GM21717 (cell line): ENCODE data around the gene SLFNL1.

ENCODE experiments used
- ATAC-seq: cut with Tn5 transposase; IDR thresholded peaks from one replicate; pipeline ENCODE4 v1.9.1; 2021; ENCODE audit warnings: mild to moderate bottlenecking, moderate library complexity; ENCODE audit not compliant: unreplicated experiment

Gene SLFNL1

DNA sequence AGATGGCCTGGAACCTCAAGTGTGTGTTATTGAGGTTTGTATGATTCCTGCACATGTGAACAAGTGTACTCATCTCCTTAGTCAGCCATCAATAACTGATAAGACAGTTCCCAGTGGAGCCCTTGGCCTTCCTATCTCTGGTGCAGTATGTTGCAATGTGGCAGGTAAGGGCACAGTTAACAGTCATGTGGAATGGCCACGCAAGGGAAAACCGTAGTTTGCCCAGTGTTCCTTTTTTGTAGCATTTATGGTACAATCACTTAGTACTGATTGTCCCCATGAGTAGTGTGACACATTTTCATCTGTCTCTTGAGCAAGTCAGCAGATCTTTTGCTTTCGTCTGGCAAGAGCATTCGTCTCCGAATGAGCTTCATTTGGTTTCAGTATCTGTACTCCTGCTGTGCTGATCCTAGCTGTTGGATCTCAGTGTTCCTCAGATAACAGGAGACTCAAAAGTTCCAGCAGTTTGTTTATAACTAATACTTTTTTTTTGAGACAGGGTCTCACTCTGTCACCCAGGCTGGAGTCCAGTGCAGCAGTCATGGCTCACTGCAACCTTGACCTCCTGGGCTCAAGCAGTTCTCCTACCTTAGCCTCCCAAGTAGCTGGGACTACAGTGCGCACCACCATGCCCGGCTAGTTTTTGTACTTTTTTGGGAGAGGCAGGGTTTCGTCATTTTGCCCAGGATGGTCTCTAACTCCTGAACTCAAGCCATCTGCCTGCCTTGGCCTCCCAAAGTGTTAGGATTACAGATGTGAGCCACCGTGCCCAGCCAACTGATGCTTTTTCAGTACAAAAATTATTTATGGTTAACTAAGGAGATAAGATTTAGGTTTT lies 33.9 kb downstream of the SLFNL1 start:
- no peak for ATAC-seq

- ATAC-seq = no peak
Observed at GRCh38 chr1:40986956-40987355, 34.6 kb downstream of the SLFNL1 start.

DNA sequence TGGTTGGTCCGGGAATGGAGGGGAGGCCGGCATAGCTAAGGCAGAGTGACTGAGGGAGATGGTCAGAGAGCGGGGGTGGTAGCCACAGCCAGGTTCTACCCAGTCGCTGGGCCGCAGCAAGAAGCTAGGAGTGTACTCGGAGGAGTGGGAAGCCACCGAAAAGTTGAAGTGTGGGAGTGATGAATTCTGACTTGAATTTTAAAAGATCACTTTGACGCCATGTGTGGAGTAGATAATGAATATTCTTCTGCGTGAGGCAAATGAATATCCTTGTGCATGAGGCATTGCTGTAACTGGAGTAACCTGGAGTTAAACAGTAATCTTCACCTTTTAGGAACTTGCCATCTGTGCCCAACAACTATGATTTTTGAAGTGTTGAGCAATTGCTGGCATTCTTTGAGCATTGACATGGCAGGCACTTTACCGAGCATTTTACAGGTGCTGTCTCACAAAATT lies 35.2 kb downstream of the SLFNL1 start:
- ATAC-seq = no peak

DNA sequence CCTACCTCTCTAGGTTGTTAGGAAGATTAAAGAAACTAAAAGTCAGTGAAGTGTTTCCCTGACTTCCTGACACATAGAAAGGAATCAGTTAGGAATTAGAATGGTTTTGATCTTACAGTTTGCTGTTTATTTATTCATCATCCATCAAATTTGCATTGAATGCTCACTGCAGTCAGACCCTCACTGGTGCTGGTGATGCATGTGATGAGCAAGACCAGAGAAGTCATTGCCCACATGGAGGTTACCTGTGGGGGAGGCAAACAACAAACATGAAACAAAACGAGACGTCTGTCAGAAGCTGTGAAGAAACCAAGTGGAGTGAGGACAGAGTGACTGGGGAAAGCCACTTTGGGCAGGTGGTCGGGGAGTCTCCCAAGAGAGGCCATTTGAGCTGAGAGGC lies 35.6 kb downstream of the SLFNL1 start:
- no peak for ATAC-seq

DNA sequence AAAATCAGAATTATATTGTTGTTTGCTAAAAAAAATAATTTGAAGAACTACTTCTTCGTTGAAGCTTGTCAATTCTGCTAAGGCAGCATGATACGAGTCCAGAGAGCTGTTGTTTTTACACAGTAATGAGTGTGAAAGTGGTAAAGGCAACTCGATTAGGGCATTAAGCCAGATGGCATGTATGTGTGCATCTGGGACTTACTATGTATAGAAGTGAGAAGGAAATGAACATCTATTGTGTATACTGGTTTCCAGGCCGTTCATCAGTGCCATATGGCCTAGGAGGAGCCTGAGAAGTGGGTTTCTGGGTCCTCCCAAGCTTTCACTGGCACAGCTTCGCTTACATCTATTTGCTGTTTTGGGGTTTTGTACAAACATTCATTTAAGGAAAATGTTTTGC lies 36.4 kb downstream of the SLFNL1 start:
- no peak for ATAC-seq

DNA sequence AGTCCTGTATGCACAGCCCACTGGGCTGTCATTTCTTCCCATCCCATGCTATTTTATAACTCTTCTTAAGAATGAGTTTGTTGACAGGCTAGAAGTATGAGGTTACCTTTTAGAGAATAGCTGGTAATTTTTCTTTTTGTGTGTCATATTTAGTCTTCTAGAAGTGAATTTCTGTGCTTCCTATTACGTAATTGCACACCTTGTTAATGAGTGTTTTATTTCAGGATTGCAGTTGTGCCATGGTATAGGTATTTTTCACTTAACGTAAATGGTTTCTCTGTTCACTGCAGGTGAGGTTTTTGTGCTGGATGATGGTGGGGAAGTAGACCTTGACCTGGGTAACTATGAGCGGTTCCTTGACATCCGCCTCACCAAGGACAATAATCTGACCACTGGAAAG lies 37.0 kb downstream of the SLFNL1 start:
- no peak for ATAC-seq

DNA sequence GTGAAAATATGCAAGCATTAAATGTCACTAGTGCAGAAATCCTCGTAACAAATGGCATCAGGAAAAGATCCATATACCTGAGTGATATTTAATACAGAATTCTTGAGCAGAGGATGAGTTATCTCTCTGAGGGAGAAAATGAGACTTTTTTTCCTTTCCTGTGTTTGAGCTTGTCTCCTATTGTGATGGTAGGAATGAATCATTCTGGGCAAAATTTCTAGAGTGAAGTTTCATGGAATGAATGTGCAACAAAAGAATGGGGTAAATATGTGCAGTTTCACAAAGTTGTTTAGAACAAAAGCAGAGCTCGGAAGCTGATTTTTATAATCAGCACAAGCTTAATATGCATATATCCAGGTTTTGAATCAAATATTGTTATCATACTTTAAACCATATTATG lies 37.5 kb downstream of the SLFNL1 start:
- ATAC-seq = no peak

DNA sequence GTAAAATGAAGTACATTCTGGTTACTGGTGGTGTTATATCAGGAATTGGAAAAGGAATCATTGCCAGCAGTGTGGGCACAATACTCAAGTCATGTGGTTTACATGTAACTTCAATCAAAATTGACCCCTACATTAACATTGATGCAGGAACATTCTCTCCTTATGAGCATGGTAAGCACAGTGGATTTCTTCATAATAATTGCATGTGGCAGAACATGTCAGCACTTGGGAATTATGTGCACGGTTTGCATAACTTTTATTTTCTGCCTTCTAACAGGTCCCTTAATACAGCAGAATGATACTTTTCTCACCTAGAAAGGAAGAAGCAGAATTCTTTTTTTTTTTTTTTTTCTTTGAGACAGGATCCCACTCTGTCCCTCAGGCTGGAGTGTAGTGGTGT lies 38.2 kb downstream of the SLFNL1 start:
- ATAC-seq = no peak

GRCh38 chr1:40982721-40983120 lies 38.8 kb downstream of the SLFNL1 start:
- no peak for ATAC-seq

DNA sequence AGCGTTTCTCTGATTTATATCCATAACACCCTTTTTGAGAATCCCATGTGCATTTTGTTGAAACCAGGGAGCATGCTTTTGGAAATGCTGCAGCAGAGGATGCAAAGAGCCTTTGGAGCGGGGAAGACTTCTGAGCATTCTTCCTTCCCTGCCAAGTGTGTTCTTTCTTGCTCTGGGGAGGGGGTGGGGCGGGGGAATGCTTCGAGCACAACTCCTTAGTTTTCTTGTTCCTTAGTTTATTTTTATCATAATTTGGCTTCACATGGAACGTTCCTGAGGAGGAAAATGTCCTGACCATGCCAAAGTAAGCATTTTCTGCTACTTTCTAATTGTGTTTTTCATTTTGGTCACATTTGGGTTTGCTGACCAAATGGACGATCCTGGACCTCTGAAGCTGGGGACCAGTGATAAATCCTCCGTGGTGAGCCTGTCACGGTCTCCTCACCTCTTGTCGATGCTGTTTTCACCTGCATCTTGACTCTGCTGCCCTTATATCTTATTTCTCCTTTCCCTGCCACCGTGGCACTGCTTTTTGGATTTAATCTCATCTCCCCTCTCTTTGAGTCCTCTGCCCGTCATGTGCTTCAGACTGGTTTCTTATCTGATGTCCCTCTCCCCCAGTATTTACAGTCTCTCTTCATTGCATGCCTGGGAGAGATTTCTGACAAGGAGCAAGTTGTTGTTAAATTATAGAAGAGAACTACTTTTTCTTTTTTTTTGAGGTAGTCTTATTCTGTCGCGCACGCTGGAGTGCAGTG lies 39.7 kb downstream of the SLFNL1 start:
- no peak for ATAC-seq

DNA sequence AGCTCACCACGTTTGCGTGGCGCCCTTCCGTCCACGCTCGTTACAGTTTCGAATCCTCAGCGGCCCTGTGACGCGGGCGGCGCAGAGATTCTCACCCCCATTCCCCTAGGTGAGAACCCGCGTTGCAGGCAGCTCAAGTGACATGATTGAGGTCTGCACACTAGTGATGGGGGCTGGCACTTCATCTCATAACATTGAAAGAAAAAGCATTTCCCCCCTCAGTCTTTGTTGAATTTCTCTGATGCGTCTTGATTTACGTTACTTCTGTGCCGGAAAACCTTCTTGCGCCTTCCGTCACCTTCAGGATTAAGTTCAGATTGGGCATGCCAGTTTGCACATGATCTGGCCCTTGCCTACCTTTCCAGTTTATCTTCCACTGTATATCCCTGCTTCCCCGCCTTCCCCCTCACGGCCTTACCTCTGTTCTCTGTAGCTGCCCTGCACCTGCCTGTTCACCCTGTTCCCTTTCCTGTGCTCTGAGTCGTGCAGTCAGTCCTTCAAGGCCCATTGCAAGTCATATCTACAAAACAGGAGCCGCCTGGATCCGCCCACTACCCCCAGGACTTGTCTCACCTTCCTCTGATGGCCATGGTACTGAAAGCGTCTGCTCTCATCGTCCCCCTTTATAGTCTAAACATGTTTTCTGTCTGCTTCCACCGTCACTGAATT lies 40.9 kb downstream of the SLFNL1 start:
- peak; percentile 5 for ATAC-seq

DNA sequence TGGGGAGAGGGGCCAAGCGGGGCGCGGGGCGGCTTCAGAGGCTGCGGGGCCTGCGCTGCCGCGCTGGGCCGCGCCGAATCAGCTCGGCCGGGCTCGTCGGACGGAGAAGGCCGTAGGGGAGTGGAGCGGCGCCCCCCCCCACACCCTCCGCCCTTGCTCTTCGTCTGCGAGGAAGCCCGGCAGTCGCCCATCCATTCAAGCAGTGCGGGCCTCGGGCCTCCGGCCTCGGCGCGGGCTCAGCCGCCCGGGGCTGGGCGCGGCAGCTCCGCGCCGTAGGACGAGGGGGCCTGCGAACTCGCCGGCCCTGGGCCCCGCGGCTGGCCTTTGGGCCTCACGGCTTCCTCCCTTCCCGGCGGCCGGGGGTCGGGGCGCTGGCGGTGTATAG lies 41.5 kb downstream of the SLFNL1 start:
- peak; percentile 7 for ATAC-seq

- peak; percentile 84 for ATAC-seq
Observed at GRCh38 chr1:40979241-40980067, 42.1 kb downstream of the SLFNL1 start, which contains the start of gene CTPS1. TSS of gene CTPS1 (plus strand) at chr1:40979696. CDS start at chr1:40983291, 3,595 bp downstream.

- ATAC-seq = no peak
Observed at GRCh38 chr1:40978886-40979240, 42.7 kb downstream of the SLFNL1 start.

DNA sequence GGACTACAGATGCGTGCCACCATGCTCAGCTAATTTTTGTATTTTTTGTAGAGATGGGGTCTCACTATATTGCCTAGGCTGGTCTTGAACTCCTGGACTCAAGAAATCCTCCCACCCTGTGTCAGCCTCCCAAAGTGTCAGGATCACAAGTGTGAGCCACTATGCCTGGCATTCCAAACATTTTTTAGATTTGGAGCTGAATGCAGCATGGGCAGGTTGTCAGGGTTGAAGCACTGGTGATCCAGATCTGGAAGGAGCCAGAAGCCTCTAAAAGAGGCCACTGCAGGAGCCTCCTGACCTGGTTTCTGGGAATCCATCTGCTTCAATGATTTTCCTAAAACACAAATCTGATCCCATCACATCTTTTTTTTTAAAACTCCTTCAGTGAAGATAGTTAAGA lies 43.8 kb downstream of the SLFNL1 start:
- no peak for ATAC-seq

- no peak for ATAC-seq
Observed at GRCh38 chr1:40976952-40977690, 44.4 kb downstream of the SLFNL1 start.

- ATAC-seq = no peak
Observed at GRCh38 chr1:40974945-40975344, 46.6 kb downstream of the SLFNL1 start.

- no peak for ATAC-seq
Observed at GRCh38 chr1:40973912-40974311, 47.6 kb downstream of the SLFNL1 start.

DNA sequence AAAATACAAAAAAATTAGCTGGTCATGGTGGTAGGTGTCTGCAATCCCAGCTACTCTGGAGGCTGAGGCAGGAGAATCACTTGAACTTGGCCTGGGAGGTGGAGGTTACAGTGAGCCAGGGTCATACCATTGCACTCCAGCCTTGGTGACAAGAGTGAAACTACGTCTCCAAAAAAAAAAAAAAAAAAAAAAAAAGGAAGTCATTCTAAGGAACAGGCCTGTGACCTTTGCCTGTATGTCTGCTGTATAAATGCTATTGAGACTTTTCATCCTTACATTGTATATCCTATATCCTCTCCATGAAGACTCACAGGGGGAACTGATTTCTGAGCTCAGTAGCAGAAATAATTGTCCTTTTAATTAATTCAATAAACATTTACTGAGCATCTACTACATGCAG lies 49.6 kb downstream of the SLFNL1 start:
- no peak for ATAC-seq

DNA sequence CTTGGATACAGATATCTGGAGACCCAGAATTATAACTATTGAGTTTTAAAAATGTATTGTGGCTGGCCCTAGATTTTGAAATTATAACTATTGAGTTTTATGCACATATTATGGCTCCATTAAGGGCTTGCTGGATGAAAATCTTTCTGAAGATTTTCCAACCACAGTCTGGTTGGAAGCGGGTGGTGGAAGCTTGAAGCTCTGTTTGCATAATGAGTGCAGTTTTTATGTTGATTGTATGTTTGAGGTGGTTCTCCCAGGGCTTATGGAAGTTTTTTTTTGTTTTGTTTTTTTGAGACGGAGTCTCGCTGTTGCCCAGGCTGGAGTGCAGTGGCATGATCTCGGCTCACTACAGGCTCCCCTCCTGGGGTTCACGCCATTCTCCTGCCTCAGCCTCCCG lies 52.1 kb downstream of the SLFNL1 start:
- ATAC-seq = no peak
